Muscle layer of colon (tissue), 2 donors: ENCODE data around the gene ARHGAP8.
"Not testable (repeated sequence)": the region's sequence is repeated elsewhere in the genome, so short reads cannot be mapped to it uniquely, and the experiment has no call there.

Source experiments
- H3K27ac ChIP-seq: one replicate; pipeline ENCODE4 v1.7.0; 2013; ENCODE audit warnings: low read depth, mild to moderate bottlenecking, low read length, moderate library complexity
- H3K27me3 ChIP-seq, 2 donors: one replicate each; pipeline ENCODE4 v1.7.0; 2013; ENCODE audit warnings: low read length in 2 of 2, mild to moderate bottlenecking in 2 of 2; ENCODE audit not compliant: insufficient read depth in 2 of 2, control insufficient read depth in 1 of 2
- H3K36me3 ChIP-seq: one replicate; pipeline ENCODE4 v1.7.0; 2013; ENCODE audit warnings: mild to moderate bottlenecking, low read length; ENCODE audit not compliant: insufficient read depth
- H3K4me1 ChIP-seq: one replicate; pipeline ENCODE4 v1.7.0; 2013; ENCODE audit warnings: mild to moderate bottlenecking, low read length; ENCODE audit not compliant: insufficient read depth
- H3K4me3 ChIP-seq, 2 donors: one replicate each; pipeline ENCODE4 v1.7.0; 2013; ENCODE audit warnings: low read length in 2 of 2, low read depth in 1 of 2, mild to moderate bottlenecking in 1 of 2, moderate library complexity in 1 of 2
- H3K9ac ChIP-seq: one replicate; pipeline ENCODE4 v1.7.0; 2013; ENCODE audit warnings: low read length
- H3K9me3 ChIP-seq: one replicate; pipeline ENCODE4 v1.7.0; 2013; ENCODE audit warnings: mild to moderate bottlenecking, low read length
- donor health status: abdominal sarcoma.
- donor health status: Adenocarcinoma of cecum.

The ARHGAP8 gene

GRCh38 chr22:44799077-44799945 is 46.9 kb downstream of the ARHGAP8 start:
- no peaks in the 10 kb centered on the region for H3K4me1 ChIP-seq
- peaks cover 0 to 15% of the 10 kb centered on the region in 2 donors for H3K27me3 ChIP-seq
- no peaks in the 10 kb centered on the region for H3K36me3 ChIP-seq
- H3K9me3 ChIP-seq, result no peaks in the 10 kb centered on the region
- no peak overlapping the region for H3K4me3 ChIP-seq
- H3K27ac ChIP-seq, result no peak overlapping the region
- no peak overlapping the region for H3K9ac ChIP-seq

- peaks cover 0 to 15% of the 10 kb centered on the region in 2 donors for H3K27me3 ChIP-seq
- not testable (repeated sequence) for H3K4me3 ChIP-seq
Measured at GRCh38 chr22:44799946-44800634, 47.7 kb downstream of the ARHGAP8 start.

GRCh38 chr22:44801476-44801875 is 49.1 kb downstream of the ARHGAP8 start:
- H3K9ac ChIP-seq, result no peak overlapping the region

More at GRCh38 chr22:44799946-44800634, 47.7 kb downstream of the ARHGAP8 start:
- H3K27ac ChIP-seq, H3K9ac ChIP-seq, H3K36me3 ChIP-seq, H3K4me1 ChIP-seq, H3K9me3 ChIP-seq: not testable (repeated sequence)

GRCh38 chr22:44802071-44802700 is 49.8 kb downstream of the ARHGAP8 start:
- Histone ChIP-seq H3K27me3 (peaks cover 0 to 15% of the 10 kb centered on the region in 2 donors), H3K9me3 (no peaks in the 10 kb centered on the region), H3K9ac (no peak overlapping the region), H3K4me1 (no peaks in the 10 kb centered on the region), H3K27ac (no peak overlapping the region), H3K4me3 (no peak overlapping the region), H3K36me3 (no peaks in the 10 kb centered on the region)

More at GRCh38 chr22:44801476-44801875, 49.1 kb downstream of the ARHGAP8 start:
- Histone ChIP-seq H3K27ac (no peak overlapping the region), H3K9me3 (no peaks in the 10 kb centered on the region), H3K27me3 (peaks cover 0 to 15% of the 10 kb centered on the region in 2 donors), H3K4me3 (no peak overlapping the region), H3K36me3 (no peaks in the 10 kb centered on the region), H3K4me1 (no peaks in the 10 kb centered on the region)

DNA sequence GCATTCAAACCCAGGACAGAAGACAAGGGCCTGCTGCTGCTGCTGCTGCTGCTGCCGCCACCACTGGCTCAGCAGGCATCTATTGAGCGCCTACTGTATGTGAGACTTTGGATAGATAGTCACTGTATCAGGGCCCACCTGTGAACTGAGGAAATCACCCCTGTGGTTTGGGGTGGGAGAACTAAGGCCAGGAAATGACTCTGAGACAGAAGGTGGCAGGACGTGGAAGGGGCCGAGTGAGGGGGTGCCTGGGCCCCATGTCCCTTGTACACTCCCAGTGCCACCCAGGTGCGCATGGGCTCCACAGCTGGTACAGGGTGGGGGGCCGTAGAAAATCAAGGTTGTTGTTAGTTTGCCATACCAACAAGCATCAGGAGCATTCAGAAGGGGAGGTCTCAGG is 50.6 kb downstream of the ARHGAP8 start:
- no peak overlapping the region for H3K9ac ChIP-seq
- peaks cover 0 to 15% of the 10 kb centered on the region in 2 donors for H3K27me3 ChIP-seq
- H3K27ac ChIP-seq, result no peak overlapping the region
- H3K36me3 ChIP-seq, result no peaks in the 10 kb centered on the region
- no peaks in the 10 kb centered on the region for H3K9me3 ChIP-seq
- no peaks in the 10 kb centered on the region for H3K4me1 ChIP-seq
- H3K4me3 ChIP-seq, result no peak overlapping the region

GRCh38 chr22:44804327-44804726 is 52.0 kb downstream of the ARHGAP8 start:
- H3K27ac ChIP-seq, result no peak overlapping the region
- no peak overlapping the region for H3K9ac ChIP-seq
- H3K4me1 ChIP-seq, result no peaks in the 10 kb centered on the region
- peaks cover 0 to 11% of the 10 kb centered on the region in 2 donors for H3K27me3 ChIP-seq
- H3K36me3 ChIP-seq, result no peaks in the 10 kb centered on the region
- H3K9me3 ChIP-seq, result no peaks in the 10 kb centered on the region
- H3K4me3 ChIP-seq, result no peak overlapping the region

DNA sequence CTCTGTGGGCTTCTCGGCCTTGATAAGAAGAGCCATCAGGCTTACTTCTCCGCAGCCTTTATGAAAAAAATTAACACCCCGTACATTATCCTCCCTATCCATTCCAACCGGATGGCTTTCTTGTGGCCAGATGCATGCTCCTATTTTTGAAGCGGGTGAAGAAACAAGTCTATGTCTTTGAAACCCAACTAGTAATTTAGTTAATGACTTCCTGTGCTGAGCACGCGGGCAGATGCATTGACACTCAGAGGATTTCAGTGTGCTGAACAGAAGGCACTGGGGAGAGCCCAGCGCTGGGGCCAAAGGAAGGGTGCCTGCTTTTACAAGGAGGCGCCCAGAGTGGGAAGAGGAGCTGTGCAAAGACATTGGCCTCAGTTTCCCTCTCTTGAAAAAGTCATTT is 53.3 kb downstream of the ARHGAP8 start:
- Histone ChIP-seq H3K9me3 (no peaks in the 10 kb centered on the region), H3K27ac (no peak overlapping the region), H3K36me3 (no peaks in the 10 kb centered on the region), H3K9ac (no peak overlapping the region), H3K27me3 (peaks cover 0 to 4% of the 10 kb centered on the region in 2 donors), H3K4me3 (no peak overlapping the region), H3K4me1 (no peaks in the 10 kb centered on the region)

DNA sequence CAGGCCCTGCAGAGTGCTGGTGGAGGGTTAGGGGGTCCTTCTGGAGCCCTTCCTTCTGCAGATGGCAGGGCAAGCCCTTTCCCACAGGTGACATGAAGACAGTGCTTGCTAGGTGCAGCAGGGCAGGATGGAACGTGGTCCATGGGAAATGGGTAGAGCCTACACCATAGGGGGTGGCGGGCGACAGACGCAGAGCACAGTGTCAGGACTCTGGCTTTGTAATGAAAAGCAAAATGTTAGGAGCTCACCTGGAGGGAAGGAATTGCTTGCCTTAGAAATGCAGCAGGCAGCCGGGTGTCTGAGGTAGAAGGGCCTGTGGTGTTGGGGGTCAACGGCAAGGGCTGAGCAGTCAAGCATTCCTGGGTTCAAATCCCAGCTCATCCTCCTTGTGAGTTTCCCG is 54.9 kb downstream of the ARHGAP8 start:
- no peak overlapping the region for H3K27ac ChIP-seq
- H3K27me3 ChIP-seq, result peaks cover 0 to 4% of the 10 kb centered on the region in 2 donors
- no peaks in the 10 kb centered on the region for H3K4me1 ChIP-seq
- no peak overlapping the region for H3K4me3 ChIP-seq
- H3K36me3 ChIP-seq, result no peaks in the 10 kb centered on the region
- H3K9ac ChIP-seq, result no peak overlapping the region
- no peaks in the 10 kb centered on the region for H3K9me3 ChIP-seq

GRCh38 chr22:44807915-44808690 is 55.7 kb downstream of the ARHGAP8 start:
- H3K27me3 ChIP-seq, result peaks cover 0 to under 1% of the 10 kb centered on the region in 2 donors
- no peaks in the 10 kb centered on the region for H3K9me3 ChIP-seq
- H3K27ac ChIP-seq, result no peak overlapping the region
- H3K36me3 ChIP-seq, result no peaks in the 10 kb centered on the region
- no peaks in the 10 kb centered on the region for H3K4me1 ChIP-seq
- no peak overlapping the region for H3K4me3 ChIP-seq
- H3K9ac ChIP-seq, result no peak overlapping the region

- H3K36me3 ChIP-seq, result no peaks in the 10 kb centered on the region
- no peaks in the 10 kb centered on the region for H3K9me3 ChIP-seq
- H3K27ac ChIP-seq, result no peak overlapping the region
- H3K4me3 ChIP-seq, result no peak overlapping the region
- no peaks in the 10 kb centered on the region for H3K27me3 ChIP-seq
- H3K9ac ChIP-seq, result no peak overlapping the region
- H3K4me1 ChIP-seq, result no peaks in the 10 kb centered on the region
Measured at GRCh38 chr22:44809456-44809855, 57.1 kb downstream of the ARHGAP8 start.

DNA sequence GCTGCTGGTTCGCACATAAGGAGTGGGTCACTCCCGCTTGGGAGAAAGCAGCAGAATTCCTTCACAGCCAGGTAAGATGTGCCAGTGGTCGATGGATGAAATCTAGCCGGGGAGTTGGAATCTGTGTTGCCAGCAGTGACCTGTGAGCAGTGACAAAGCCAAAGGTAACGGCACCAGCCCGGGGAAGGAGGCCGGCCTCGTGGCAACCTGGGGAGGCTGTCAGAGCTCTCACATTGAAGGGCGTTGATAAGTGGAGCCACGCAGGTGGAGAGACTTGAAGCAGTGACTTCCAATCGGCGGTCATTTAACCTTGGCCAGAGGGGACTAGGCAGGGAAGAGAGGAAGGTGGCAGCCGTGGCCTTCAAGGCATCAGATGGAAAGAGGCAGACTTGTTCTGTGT is 58.8 kb downstream of the ARHGAP8 start:
- no peaks in the 10 kb centered on the region for H3K27me3 ChIP-seq
- H3K9ac ChIP-seq, result no peak overlapping the region
- no peak overlapping the region for H3K4me3 ChIP-seq
- H3K4me1 ChIP-seq, result no peaks in the 10 kb centered on the region
- no peaks in the 10 kb centered on the region for H3K9me3 ChIP-seq
- no peak overlapping the region for H3K27ac ChIP-seq
- H3K36me3 ChIP-seq, result no peaks in the 10 kb centered on the region
